Pulmonary artery endothelial cell (primary cell): ENCODE data around the gene HEXD. TPM values are rescaled to one million over a fixed set of nuclear protein-coding genes. Genes with fewer than 3 reads are reported as not detected.

Experiments
- DNase-seq: peaks from one replicate; pipeline ENCODE4 v3.0.0-alpha.2; 2011; ENCODE audit warnings: low read depth, low spot score
- total RNA-seq: library from RNA; depleted of rRNA; stranded (reverse); fragments of >200 nt; gene quantifications from 2 replicates; pipeline ENCODE4 v1.2.3, GENCODE V29; 2014

Gene HEXD
- total RNA-seq, 1 donor from 2014 or later = 11.3 TPM

DNA sequence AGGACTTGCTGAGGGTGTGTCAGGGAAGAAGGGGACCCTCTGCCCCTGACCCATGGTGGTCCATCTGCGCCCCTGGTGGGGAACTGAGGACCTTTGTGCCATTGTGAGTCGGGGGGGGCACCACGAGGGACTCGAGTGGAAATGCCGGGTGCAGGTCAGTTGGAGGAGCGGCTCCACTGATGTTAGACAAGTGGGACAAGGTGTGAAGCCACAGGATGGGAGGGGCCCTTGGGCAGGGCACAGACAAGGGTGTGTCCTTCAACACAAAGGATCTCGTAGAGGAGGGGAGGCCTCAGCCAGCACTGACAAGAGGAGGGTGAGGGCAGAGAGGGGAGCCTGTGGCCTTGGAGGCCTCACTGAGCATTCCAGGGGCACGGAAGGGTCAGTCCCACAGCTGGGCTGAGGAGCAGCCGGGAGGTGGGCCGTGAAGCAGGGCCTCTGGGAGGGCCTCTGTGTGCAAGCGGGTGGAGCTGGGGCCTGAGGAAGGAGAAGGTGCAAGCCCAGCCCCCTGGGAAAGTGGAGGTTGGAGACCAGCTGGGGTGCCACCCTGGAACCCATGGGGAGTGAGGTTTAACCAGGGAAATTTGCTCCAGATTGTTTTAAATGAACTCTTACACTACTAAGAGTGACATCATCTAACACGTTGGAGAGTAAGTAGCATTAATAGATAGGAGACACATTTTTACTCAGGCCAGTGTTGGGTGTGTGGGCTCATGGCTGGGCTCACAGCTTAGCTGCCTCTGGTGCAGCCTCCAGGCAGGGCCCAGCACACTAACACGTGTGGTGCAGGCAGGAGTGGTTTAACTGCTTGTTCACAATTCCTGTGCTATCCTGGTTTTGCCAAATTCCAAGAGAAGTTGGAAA lies 68.3 kb downstream of the HEXD start:
- no peak for DNase-seq

- no peak for DNase-seq
Measured at GRCh38 chr17:82487910-82488309, 69.8 kb downstream of the HEXD start.

GRCh38 chr17:82489117-82489516 lies 71.0 kb downstream of the HEXD start:
- no peak for DNase-seq

DNA sequence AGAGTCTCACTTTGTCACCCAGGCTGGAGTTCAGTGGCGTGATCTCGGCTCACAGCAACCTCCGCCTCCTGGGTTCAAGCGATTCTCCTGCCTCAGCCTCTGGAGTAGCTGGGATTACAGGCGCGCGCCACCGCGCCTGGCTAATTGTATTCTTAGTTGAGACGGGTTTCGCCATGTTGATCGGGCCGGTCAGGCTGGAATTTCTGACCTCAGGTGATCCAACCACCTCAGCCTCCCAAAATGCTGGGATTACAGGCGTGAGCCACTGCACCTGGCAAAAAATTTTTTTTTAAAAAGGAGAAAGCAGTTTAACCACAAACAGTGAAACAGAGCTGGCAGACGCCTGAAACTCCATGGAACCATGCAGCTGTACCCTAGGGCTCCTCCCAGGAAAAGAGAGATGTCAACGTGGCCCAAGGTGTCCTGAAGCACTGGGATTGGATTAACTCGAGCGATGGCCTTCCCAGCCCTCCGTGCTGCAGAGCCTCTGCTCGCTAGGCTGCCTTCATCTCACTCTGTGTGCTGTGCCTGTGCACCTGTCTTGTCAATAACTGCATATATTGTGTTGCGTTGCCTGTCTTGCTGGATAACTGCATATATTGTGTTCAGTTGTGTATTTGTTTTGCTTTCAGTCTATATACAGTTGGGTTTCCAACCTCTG lies 71.8 kb downstream of the HEXD start:
- DNase-seq = no peak

GRCh38 chr17:82490512-82491195 lies 72.5 kb downstream of the HEXD start:
- DNase-seq = no peak

DNA sequence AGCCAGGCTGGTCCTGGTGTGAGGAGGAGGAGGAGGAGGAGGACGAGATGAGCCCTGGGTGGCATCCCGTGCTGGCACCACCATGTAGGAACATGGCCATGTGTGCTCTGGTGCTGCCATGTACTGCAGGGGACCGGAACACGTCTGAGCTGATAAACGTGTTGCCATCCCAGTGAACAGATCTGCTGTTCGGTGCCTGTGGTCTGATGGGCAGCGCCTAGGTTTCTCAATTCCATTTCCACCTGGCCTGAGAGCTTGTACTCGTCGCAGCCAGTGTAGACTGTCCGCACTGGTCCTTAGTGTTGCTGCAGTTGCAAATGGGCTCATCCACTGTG lies 73.0 kb downstream of the HEXD start:
- no peak for DNase-seq

GRCh38 chr17:82491533-82491932 lies 73.4 kb downstream of the HEXD start:
- DNase-seq = no peak

Other genes starting within 250 kb of the HEXD start
- 6.9 and 9.3 TPM in 2 replicates for gene CCDC57, start 205.5 kb upstream of the HEXD start, total RNA-seq
- 101 and 137 TPM in 2 replicates for gene SLC16A3, start 189.3 kb upstream of the HEXD start, total RNA-seq
- gene CSNK1D, start 144.6 kb upstream of the HEXD start, total RNA-seq = 58.5 and 58.9 TPM in 2 replicates
- gene CD7, start 100.7 kb upstream of the HEXD start, total RNA-seq = not detected in 2 replicates
- gene SECTM1, start 84.6 kb upstream of the HEXD start, total RNA-seq = 2.0 and 4.4 TPM in 2 replicates
- gene TEX19, start 59.1 kb upstream of the HEXD start, total RNA-seq = 0.11 TPM in 1 of 2 replicates, not detected in the other
- not detected in 2 replicates for gene UTS2R, start 46.6 kb upstream of the HEXD start, total RNA-seq
- gene OGFOD3, start 239 bp downstream of the HEXD start, total RNA-seq = 32.4 and 36.7 TPM in 2 replicates
- gene CYBC1, start 32.4 kb downstream of the HEXD start, total RNA-seq = 44.8 and 52.4 TPM in 2 replicates
- 43.7 and 51.4 TPM in 2 replicates for gene NARF, start 40.4 kb downstream of the HEXD start, total RNA-seq
- gene FOXK2, start 101.4 kb downstream of the HEXD start, total RNA-seq = 29.7 and 31.6 TPM in 2 replicates
- 59.4 and 79.9 TPM in 2 replicates for gene WDR45B, start 230.1 kb downstream of the HEXD start, total RNA-seq